GM12874 (cell line): ENCODE results near the gene NOL12.

Source experiments
- TF ChIP-seq, protein P1 (sequence below): IDR thresholded peaks from 2 replicates; pipeline ENCODE4 v1.5.1; 2011; ENCODE audit warnings: low read depth, mild to moderate bottlenecking, control low read depth, low read length, moderate library complexity; ENCODE audit not compliant: insufficient read depth

NOL12 gene

DNA sequence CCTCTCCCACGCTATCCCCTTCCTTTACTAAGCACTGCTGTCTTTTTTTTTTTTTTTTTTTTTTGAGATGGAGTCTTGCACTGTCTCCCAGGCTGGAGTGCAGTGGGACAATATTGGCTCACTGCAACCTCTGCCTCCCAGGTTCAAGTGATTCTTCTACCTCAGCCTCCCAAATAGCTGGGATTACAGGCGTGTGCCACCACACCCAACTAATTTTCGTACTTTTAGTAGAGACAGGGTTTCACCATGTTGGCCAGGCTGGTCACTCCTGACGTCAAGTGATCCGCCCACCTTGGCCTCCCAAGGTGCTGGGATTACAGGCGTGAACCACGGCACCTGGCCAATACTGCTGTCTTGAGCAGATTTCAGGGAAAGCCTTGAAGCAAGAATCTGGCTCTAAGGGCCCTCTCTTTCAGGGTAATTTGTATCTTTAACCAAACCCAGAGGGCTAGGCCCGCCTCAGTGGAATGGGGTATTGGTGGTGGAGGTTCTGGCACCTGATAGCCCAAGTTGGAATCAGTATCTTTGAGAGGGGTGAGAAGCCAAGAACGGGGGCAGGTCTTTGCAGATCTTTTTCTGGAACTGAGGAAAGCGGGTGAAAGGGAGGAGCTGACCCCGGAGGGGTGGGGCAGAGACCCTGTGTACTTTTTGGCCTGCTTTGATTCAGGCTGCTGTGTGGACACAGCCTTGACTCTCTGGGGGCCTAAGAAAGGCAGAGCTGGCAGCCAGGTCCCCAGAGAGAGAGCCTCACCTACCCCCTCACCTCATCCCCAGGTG is 47.7 kb downstream of the NOL12 start:
- TF ChIP-seq, protein P1, sequence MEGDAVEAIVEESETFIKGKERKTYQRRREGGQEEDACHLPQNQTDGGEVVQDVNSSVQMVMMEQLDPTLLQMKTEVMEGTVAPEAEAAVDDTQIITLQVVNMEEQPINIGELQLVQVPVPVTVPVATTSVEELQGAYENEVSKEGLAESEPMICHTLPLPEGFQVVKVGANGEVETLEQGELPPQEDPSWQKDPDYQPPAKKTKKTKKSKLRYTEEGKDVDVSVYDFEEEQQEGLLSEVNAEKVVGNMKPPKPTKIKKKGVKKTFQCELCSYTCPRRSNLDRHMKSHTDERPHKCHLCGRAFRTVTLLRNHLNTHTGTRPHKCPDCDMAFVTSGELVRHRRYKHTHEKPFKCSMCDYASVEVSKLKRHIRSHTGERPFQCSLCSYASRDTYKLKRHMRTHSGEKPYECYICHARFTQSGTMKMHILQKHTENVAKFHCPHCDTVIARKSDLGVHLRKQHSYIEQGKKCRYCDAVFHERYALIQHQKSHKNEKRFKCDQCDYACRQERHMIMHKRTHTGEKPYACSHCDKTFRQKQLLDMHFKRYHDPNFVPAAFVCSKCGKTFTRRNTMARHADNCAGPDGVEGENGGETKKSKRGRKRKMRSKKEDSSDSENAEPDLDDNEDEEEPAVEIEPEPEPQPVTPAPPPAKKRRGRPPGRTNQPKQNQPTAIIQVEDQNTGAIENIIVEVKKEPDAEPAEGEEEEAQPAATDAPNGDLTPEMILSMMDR, result no peak

DNA sequence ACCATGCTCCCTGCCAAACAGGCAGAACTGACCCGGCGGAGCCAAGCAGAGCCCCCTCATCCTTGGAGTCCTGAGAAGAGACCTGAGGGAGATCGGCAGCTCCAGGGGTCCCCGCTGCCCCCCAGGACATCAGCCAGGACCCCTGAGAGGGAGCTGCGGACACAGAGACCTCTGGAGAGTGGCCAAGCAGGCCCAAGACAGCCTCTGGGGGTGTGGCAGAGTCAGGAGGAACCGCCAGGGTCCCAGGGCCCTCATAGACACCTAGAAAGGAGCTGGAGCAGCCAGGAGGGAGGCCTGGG is 48.2 kb downstream of the NOL12 start:
- TF ChIP-seq, protein P1, result no peak

DNA sequence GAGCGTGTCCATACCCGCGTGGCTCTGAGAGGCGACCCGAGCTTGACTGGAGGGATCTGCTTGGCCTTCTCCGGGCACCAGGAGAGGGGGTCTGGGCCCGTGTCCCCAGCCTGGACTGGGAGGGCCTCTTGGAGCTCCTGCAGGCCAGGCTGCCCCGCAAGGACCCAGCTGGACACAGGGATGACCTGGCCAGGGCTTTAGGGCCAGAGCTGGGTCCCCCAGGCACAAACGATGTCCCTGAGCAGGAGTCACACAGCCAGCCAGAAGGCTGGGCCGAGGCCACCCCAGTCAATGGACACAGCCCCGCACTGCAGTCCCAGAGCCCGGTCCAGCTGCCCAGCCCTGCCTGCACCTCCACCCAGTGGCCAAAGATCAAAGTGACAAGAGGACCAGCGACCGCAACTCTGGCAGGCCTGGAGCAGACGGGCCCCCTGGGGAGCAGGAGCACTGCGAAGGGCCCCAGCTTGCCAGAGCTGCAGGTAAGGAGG is 48.9 kb downstream of the NOL12 start:
- TF ChIP-seq, protein P1, result no peak

DNA sequence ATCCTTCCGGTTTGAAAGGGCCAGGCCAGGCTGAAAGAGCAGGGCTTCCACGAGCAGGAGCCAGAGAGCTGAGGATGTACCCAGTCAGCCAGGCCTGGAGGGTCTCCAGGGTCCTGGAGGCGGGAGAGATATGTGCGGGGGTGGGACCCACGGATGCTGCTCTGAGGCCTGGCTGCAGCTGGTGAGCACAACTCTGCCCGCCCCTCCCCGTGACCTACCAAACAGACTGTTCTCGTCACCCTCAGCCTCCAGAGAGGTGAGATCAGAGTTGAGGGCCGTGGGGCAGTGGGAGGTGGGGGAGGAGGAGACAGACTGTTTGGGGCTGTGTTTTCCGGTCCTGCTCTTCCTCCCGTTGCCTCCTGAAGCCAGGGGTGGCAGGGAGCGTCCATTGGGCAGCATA is 52.9 kb downstream of the NOL12 start:
- TF ChIP-seq, protein P1, result no peak

DNA sequence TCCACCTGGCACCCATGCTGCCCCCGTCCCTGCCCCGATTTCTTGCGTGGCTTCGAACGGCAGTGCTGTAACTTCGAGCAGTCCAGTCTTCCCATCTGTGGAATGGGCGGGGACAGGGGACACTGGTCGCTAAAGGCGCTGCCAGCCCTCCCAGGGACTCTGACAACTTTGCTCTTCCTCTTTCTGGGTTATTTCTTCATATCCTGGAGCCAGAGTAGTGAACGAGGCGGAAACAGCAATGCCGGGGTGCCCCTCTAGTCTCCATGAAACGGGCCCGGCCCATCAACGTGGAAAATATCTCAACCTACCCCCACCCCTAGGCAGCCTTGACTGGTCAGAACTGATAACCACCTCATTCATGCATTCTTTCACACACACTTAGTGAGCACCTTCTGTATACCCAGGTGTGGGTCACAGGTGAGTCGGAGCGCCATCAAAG is 53.5 kb downstream of the NOL12 start:
- TF ChIP-seq, protein P1, result no peak

DNA sequence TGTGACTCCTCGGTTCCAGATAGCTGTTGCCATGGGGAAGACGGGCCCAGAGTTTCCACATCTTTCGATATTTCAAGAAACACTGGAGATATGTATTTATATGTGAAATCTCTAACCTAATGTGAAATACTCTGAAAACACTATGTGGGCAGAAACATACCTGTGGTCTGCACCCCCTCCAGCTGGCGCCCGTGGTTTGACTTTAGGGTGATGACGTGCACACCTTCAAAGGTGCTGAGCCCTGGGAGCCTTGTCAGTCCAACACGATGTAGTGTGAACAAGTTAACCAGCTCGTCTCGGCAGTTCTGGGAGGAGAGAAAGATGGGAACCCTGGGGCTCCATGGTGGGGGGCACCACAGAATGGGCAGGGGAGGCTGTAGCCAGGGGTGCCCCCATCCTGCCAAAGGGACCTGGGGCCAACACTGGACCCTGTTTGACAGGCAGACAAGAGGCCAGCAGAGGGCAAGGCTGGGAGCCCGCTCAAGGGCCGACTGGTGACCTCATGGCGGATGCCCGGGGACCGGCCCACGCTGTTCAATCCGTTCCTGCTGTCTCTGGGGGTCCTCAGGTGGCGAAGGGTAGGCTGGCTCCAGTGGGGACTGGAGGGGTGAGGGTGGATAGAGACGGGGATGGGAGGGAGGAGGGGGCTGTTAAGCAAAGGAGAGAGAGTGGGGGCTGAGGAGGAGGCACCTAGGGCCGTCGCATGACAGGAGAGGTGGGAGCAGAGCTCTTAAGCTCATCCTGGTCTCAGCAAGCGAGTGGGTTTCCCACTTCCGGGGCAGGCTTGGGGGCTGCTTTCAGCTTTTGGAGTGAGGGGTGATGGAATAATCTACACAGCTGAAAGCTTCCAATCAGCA is 54.5 kb downstream of the NOL12 start:
- TF ChIP-seq, protein P1, result no peak

DNA sequence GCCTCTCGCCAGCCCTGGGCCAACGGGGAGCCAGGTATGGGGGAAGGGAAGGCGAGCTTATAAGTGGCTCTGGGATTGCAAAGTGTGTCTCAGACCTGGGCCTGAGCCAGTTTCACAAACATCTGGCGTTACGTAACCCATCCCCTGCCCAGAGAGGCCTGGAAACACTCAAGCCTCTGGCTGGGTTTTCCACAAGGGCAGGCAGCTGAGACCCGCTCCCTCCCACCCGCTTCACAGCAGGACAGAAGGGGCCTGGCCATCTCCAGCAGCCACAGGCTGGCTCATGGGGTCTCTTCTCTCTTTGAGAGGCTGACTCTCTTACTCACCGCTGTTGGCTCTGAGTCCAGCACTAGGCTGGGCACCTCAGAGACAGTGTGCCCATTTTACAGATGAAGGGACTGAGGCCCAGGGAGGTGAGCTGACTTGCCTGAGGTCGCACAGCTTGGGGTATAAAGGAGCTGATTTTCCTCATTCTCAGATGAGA is 55.2 kb downstream of the NOL12 start:
- TF ChIP-seq, protein P1, result no peak
